GM15510 (cell line): Measurements from ENCODE around the gene VAMP8.

Experiments
- POLR2A ChIP-seq: IDR thresholded peaks from 3 replicates; pipeline ENCODE4 v1.6.1; 2011; ENCODE audit warnings: borderline replicate concordance; ENCODE audit not compliant: insufficient read length; ENCODE audit errors: extremely low read depth

Gene VAMP8

DNA sequence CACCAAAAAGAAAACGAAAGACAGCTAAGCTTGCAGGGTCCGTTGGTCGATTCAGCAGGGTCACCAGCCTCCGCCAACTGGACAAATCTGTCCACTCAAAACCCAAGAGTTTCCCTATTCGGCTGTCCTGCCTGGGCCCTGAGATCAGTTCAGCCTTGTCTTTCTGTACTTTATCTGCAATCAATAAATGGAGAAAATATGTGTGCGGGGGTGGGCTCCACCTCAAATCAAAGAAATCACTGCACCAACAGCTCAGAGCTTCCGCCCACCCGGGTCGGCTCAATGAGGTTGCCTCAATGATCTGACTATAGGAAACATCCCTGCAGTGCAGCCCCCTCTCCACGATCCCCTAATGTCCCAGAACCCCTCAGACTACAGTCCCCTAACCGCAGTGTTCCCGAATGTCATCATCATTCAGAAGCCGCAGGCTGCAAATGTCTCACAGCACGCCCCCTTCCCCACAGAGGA, 16.5 kb upstream of the VAMP8 start:
- TF ChIP-seq POLR2A: no peak

DNA sequence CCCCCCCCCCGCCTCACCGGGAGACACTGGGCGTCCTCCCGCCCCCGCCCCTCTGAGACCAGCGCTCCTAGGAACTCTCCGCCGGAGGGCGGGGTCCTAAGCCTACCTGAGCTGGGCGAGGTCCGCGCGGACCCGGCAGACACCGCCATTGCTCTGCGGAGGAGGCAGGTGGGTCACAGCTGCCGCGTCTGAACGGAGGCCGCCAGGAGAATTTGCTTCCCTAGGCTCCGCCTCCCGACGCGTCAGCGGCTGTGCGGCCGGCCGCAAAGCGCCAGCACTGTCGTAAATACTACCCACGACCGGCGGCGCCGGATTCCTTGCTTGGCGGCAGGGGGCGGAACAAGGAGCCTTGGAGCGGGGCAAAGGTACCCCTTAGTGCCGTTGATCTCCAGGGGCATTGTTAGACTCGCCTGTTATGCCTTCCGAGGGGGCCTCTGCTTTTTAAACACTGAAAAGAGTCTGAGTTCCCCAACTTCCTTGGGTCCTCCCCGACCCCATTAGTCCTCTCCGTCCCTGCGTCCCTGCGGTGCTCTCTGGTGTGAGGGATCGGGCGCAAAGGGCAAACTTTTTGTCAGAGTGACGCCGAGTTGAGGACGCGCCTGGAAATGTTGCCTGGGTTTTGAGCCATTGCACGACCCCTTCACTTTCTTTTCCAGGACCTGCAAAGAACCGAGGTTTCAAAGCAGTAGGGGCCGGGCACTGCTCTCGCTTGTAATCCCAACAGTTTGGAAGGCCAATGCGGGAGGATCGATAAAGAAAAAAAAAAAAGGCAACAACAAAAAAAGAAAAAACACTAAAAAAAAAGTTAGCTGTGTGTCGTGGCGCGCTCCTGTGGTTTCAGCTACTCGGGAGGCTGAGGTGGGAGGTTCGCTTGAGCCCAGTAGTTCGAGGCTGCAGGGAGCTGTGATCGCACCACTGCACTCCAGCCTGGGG, 15.8 kb upstream of the VAMP8 start, which contains the start of gene GGCX:
TSS of gene GGCX (minus strand) at position 214 of the 933 bp plus-strand sequence. CDS start at position 149, 65 bp downstream.
- TF ChIP-seq POLR2A: peak; percentile 97

DNA sequence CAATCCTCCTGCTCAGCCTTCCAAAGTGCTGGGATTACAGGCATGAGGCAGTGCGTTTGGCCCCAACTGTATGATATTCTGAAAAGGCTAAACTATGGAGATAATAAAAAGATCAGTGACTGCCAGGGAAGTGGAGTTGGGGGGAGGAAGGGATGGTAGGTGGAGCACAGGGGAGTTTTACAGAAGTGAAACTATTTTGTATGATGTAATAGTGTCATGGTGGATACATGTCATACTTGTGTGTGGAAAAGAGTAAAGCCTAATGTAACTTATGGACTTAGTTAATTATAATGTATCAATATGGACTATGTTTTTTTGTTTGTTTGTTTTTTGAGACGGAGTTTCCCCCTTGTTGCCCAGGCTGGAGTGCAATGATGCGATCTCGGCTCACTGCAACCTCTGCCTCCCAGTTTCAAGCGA, 13.2 kb upstream of the VAMP8 start:
- TF ChIP-seq POLR2A: no peak

DNA sequence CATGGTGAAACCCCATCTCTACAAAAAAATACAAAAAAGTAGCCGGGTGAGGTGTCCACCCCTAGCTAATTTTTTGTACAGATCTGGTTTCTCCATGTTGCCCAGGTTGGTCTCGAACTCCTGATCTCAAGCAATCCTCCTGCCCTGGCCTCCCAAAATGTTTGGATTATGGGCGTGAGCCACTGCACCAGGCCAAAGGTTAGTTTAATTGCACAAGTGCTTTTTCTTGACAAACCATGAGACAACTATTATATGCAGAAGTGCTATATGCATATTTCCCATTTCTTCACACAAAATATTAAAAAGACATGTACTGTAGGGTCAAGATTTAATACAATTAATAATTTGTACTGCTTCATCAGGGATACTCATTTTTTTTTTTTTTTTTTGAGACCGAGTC, 11.1 kb upstream of the VAMP8 start:
- TF ChIP-seq POLR2A: no peak

DNA sequence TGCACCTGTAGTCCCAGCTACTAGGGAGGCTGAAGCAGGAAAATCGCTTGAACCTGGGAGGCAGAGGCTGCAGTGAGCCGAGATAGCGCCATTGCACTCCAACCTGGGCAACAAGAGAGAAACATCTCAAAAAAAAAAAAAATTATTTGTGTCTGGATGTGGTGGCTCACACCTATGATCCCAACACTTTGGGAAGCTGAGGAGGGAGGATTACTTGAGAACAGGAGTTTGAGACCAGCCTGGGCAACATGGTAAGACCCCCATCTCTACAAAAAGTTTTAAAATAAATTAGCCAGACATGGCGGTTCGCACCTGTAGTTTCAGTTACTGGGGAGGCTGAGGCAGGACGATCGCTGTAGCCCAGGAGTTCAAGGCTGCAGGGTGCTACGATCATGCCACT, 1.6 kb upstream of the VAMP8 start:
- TF ChIP-seq POLR2A: no peak

DNA sequence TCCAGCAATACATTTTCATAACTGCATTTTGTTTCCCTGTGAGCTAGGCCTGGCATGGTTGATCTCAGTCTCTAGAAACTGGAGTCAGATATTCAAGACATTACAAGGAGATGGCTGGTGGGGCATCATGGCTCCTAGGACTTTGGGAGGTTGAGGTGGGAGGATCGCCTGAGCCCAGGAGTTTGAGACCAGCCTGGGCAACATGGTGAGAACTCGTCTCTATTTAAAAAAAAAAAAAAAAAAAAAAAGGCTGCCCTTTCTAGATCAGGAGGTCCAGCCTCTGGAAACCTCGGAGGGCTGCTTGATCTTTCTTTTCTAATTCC, 362 bp upstream of the VAMP8 start:
- TF ChIP-seq POLR2A: no peak

DNA sequence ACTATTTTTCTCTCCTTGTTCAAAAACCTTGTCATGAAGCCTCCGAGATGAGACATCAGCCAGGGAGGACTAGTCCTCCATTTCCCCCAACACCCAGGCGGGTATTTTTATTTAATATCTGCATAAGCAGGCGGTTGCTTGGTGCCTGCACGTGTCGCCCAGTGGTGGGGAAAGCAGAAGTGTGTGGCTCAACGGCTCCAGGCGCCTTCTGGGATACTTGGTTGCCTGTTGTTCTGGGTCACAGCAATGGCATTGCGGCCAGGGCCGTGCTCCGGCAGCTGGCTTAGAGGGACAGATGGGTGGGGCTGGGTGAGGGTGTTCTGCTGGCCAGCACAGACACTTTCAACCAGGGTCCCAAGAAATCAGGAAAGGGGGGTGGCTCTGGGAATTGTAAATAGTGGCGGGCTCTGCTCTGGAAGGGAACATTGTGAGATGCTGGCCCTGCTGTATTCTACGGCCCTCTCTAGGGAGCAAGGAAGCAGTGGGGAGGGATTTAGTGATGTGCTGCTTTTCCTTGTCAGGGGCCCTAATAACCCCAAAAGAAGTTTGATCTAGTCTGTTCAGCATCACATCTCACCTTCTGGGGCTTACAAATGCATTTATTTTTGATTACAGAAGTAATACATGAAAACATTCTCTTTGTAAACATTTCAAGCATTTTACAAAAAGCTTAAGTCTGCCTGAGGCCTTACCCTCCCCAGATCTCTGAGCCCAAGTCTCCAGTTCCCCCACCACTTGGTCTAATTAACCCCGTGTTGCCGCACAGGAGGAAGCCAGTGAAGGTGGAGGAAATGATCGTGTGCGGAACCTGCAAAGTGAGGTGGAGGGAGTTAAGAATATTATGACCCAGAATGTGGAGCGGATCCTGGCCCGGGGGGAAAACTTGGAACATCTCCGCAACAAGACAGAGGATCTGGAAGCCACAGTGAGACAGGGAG, 1.1 kb downstream of the VAMP8 start:
- TF ChIP-seq POLR2A: no peak

DNA sequence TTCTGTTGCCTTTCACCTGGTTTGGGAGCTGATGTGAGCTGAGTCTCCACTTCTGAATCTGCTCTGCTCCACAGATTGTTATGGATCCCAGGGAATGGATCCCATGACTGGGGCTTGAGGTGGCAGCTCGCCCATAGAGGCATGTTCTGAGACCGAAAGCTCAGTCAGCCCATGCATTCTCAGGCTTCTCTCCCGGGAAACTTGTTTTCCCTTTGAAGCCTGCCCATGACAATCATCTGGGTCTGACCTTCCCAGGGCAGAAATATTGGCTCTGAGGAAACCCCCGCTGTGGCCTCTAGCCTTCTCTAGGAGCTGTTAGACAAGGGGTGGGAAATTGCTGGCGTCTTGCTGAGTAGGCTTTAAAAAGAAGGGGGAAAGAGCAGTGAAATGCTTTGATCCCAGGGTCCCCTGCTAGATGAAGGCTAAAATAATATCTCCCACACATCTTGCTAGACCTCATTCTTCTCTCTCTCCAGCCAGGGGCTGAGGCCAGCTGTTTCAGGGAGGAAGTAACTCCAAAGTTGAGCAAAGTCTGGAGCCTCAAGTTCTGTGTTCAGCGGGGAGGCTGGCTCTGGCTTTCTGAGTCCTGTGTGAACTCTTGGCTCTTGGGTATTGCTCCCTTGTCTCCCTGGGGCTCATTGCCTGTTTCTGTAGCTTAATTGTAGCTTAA, 2.0 kb downstream of the VAMP8 start:
- no peak for TF ChIP-seq POLR2A

DNA sequence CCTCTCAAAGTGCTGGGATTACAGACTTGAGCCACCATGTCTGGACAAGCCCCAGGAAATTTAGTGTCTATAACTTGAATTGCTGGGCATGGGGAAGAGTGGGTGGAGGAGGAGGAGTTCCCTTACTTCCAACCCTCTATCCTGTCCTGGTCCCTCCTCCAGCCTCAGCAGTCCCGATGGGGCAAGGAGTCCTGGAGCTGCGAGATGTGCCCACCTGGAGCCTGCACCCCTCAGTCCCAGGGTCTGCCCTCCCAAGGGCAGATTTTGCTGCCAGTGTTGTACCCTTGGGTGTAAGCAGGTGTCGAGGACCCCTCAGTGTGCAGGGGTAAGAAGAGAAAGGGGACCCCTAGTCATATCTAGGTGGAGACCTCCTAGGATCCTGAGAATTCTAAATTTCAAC, 2.8 kb downstream of the VAMP8 start:
- no peak for TF ChIP-seq POLR2A

DNA sequence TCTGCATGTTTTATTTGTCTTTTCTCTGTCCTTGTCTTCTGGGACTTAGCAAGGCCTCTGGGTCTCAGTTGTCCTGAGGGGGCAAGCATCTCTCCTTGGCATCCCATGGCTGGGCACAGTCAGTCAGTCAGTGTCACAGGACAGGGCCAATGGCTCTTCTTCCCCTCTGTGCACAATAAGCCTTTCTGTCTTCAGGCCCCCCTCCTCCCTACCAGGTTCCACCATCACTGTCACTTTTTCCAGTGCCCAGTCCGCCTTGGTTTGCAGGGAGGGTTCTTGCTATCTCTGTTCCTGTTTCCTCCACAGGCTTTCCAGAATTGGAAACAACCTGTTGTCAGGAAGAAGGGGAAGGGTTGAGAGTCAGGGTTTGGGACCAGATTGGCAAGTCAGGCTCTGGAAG, 5.1 kb downstream of the VAMP8 start:
- no peak for TF ChIP-seq POLR2A

DNA sequence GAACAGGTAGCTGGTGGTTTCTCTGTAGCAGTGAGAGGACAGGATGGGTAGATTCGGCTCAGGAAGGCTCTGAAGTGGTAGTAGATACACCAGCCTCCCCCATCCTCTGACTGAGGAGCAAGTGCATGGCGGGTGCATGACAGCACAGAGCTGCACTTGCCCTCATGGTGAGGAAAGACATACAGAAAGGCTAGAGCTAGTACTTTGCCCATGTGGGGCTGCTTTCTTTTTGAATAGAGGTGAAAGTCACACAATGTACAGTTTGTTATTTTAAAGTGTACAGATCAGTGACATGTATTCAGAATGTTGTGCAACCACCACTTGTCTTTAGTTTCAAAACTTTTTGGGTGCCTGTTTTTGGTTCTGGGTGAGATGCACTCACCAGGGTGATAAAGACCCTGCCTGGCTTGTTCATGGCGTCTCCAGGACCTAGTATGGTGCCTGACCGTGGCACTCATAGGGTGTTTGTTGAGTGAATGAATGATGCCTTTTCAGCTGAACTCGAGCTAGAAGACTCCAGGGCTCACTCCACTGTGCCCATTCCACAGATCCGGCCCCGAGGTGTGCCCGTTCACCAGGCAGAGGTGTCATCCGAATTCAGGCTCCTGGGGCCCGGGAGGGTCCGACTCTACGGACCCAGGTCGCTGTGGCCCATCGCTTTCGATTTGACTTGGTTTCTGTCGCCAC, 6.4 kb downstream of the VAMP8 start:
- TF ChIP-seq POLR2A: no peak

DNA sequence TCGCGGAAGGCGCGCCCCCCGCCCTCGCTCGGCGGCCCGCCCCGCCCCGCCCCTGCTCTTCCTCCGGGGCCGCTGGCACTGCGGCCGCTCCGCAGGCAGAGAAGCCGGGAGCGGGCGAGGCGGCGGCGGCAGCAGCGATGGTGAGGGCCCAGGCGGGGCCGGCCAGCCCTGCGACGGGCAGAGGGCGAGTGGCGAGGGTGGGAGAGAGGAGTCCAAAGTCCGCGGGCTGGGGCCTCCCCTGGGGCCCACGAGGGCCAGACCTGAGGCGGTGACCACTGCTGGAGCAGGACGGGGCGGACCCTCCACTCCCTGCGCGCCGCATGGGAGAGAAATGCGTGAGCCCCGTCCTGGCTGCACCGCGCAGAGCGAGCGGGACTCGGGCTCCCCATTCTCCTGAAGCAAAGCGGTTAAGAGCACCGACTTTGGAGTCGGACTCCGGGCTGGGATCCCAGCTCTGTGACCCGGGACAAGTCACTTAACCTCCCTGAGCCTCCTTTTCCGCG, 7.0 kb downstream of the VAMP8 start, which contains the start of gene VAMP5:
TSS of gene VAMP5 (plus strand) at position 78 of the 503 bp plus-strand sequence. CDS start at position 138, 60 bp downstream.
- TF ChIP-seq POLR2A: peak; percentile 51

DNA sequence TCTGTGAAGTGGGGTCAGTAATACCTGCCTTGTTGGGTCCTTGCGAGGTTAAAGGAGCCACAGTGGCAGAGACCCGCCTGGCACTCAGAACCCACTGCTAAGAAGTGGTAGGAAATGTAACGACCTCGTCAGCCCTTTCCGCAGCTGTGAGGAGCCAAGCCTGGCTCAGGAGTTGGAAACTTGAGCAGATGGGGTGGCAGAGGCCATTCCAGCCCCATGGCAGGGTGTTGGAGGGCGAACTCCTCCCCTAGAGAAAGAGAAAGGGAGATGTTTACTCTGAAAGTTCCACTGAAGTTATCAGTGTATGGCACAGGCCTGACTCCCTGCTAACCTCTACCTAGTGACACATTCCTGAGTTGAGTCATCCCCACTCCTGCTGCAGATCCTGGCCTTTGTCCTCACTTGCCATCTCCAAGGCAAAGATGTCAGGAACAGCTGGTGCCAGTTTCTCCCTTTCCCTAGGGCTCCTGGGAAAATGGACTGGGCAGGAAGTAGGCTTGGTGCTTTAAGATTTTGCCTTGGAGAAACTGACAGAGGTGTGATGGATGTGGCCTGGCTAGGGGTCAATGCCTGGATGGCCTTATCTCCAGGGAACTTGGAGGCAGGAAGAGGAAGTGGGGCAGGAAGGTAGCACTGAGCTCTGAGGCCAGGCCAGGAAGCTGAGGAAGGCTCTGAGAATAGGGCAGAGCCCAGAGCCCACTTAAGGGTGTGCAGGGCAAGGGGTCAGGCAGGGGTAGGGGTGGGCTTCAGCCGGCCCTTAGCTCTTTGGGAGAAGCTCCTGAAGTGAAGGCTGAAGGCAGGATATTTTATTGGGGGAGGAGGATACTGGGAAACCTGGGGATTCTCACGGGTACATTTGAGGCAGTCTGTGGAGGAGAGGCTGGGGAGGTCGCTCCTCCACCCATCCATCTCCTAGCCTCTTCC, 7.7 kb downstream of the VAMP8 start:
- no peak for TF ChIP-seq POLR2A
